ENCODE data around the gene JPH3.

The JPH3 gene

DNA sequence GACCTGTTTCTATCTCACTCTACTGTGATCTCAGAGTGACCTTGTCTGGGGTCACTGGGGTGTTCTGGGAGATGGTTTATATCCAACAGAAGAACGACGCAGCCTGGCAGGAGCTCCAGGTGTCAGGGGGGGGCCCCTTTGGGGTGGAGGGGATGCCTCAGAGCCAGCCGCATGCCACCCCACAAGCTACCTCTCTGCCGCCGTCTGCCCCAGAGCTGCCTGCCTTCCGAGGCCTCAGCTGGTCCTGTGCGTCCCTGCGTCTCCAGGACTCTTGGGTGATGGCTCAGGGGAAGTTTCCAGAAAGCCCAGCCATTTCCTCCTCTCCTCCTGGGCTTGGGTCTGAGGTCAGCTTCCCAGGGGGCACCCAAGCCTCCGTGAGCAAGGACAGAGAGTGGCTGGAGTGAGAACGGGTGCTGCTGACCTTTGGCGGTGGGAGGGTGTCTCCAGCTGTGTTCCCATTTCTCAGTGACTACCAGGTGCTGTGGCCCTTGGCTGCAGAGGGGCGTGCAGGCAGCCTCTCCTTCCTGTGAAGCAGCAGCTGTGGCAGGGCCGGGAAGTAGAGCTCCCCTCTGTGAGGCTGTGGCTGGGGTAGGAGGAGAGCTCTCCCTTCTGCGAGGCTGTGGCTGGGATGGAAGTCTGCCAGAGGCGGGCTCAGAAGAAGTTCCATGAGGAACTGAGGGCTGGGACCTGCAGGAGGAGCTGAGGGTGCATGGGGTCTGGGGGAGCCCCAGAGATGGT lies 19.8 kb downstream of the JPH3 start:
- Histone ChIP-seq H3K27ac (ENCODE audit: low read depth, low read length) (no peak overlapping the region), H3K9me3 (ENCODE audit: control insufficient read depth in 5 of 5, low read length in 5 of 5) (no peaks in the 10 kb centered on the region), H3K27me3 (ENCODE audit: control insufficient read depth in 5 of 5, insufficient read depth in 4 of 5, low read length in 5 of 5) (peaks cover 12 to 35% (median 24%) of the 10 kb centered on the region in 5 donors), H3K36me3 (ENCODE audit: control insufficient read depth in 5 of 5, insufficient read depth in 5 of 5, low read length in 5 of 5) (no peaks in the 10 kb centered on the region), H3K4me3 (ENCODE audit: low read depth in 1 of 5, low read length in 5 of 5) (no peak overlapping the region), H3K4me1 (ENCODE audit: control insufficient read depth in 5 of 5, insufficient read depth in 5 of 5, low read length in 5 of 5) (no peaks in the 10 kb centered on the region), H3K9ac (ENCODE audit: low read length in 5 of 5) (no peak overlapping the region)

DNA sequence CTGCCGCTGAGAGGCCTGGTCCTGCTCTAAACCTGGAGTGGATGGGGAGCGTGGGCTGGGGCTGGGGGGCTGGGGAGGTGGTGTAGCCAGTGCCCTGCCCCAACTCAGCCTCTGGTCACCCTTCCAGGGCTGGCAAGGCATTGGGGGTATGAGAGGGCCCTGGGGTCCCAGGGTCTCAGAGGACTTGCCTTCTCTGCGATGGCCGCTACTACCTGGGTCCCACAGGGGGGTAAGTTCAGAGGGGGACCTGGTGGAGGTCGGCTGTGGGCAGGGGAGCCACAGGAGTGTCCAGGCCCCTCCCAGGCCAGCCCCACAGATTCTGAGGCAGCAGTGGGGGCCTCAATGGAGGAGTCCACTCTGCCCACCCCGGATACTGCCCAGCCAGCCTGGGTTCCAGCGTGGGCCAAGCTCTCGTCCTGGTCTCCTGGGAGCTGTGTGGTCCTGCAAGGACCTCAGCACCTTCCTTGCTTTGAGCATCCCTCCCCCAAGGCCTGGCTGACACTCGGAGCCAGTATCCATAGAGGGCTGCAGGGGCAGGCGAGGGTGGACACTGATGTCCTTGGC lies 20.5 kb downstream of the JPH3 start:
- H3K9ac ChIP-seq (ENCODE audit: low read length in 5 of 5): no peak overlapping the region
- H3K9me3 ChIP-seq (ENCODE audit: control insufficient read depth in 5 of 5, low read length in 5 of 5): no peaks in the 10 kb centered on the region
- H3K27me3 ChIP-seq (ENCODE audit: control insufficient read depth in 5 of 5, insufficient read depth in 4 of 5, low read length in 5 of 5): peaks cover 12 to 36% (median 26%) of the 10 kb centered on the region in 5 donors

DNA sequence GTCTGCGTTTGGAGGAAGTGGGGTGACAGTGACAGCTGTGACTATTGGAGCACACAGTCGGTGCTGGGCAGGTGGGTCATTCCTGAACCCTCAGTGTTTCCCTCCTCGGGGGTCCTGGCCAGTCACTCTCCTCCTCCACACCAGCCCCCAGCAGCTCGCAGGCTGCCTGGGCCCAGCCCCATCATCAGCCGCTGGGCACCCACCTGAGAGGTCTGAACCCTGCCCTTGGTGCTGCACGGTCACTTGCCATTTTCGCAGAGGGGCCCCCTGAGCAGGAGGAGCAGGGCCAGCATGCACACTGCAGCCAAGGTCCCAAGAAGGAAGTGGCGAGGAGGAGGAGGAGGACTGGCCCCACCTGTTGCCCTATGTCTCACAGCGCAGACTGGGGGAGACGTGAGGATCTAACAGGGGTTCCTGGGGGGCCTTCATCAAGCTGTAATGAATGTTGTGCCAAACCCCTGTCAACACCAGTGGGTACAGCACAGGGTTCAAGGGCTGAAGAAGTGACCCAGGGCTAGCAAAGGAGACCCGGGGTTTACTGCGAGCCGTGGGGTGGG lies 23.0 kb downstream of the JPH3 start:
- Histone ChIP-seq H3K27ac (ENCODE audit: low read depth, low read length) (no peak overlapping the region), H3K4me3 (ENCODE audit: low read depth in 1 of 5, low read length in 5 of 5) (no peak overlapping the region), H3K9me3 (ENCODE audit: control insufficient read depth in 5 of 5, low read length in 5 of 5) (peaks cover 0 to 5% (median 5%) of the 10 kb centered on the region in 5 donors), H3K27me3 (ENCODE audit: control insufficient read depth in 5 of 5, insufficient read depth in 4 of 5, low read length in 5 of 5) (peaks cover 12 to 33% (median 27%) of the 10 kb centered on the region in 5 donors), H3K4me1 (ENCODE audit: control insufficient read depth in 5 of 5, insufficient read depth in 5 of 5, low read length in 5 of 5) (no peaks in the 10 kb centered on the region), H3K36me3 (ENCODE audit: control insufficient read depth in 5 of 5, insufficient read depth in 5 of 5, low read length in 5 of 5) (no peaks in the 10 kb centered on the region), H3K9ac (ENCODE audit: low read length in 5 of 5) (no peak overlapping the region)

More for the DNA sequence above, 20.5 kb downstream of the JPH3 start:
- Histone ChIP-seq H3K4me1 (ENCODE audit: control insufficient read depth in 5 of 5, insufficient read depth in 5 of 5, low read length in 5 of 5) (no peaks in the 10 kb centered on the region), H3K4me3 (ENCODE audit: low read depth in 1 of 5, low read length in 5 of 5) (no peak overlapping the region), H3K27ac (ENCODE audit: low read depth, low read length) (no peak overlapping the region), H3K36me3 (ENCODE audit: control insufficient read depth in 5 of 5, insufficient read depth in 5 of 5, low read length in 5 of 5) (no peaks in the 10 kb centered on the region)

DNA sequence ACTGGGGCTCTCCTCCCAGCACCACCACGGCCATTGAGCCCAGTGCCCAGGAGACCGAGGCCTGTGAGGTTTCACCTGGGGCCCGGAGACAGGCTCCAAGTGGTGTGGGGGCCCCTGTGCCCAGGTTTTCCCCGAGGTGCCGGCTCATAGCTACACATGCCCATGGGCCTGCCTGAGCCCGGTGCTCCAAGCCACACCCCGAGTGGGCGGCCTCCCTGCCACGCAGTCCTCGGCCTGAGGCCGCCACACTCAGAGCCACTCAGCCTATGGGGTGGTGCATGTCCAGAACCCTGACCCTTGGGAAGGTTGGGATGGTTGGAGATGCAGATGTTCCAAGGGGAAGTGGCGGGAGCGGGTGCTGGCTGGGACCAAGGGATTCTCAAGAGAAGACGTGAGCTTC lies 24.1 kb downstream of the JPH3 start:
- H3K27ac ChIP-seq (ENCODE audit: low read depth, low read length): no peak overlapping the region
- H3K27me3 ChIP-seq (ENCODE audit: control insufficient read depth in 5 of 5, insufficient read depth in 4 of 5, low read length in 5 of 5): peaks cover 12 to 33% (median 24%) of the 10 kb centered on the region in 5 donors
- H3K9ac ChIP-seq (ENCODE audit: low read length in 5 of 5): no peak overlapping the region
- no peaks in the 10 kb centered on the region for H3K36me3 ChIP-seq (ENCODE audit: control insufficient read depth in 5 of 5, insufficient read depth in 5 of 5, low read length in 5 of 5)
- H3K4me1 ChIP-seq (ENCODE audit: control insufficient read depth in 5 of 5, insufficient read depth in 5 of 5, low read length in 5 of 5): no peaks in the 10 kb centered on the region
- no peak overlapping the region for H3K4me3 ChIP-seq (ENCODE audit: low read depth in 1 of 5, low read length in 5 of 5)
- peaks cover 4 to 16% (median 16%) of the 10 kb centered on the region in 5 donors for H3K9me3 ChIP-seq (ENCODE audit: control insufficient read depth in 5 of 5, low read length in 5 of 5)

DNA sequence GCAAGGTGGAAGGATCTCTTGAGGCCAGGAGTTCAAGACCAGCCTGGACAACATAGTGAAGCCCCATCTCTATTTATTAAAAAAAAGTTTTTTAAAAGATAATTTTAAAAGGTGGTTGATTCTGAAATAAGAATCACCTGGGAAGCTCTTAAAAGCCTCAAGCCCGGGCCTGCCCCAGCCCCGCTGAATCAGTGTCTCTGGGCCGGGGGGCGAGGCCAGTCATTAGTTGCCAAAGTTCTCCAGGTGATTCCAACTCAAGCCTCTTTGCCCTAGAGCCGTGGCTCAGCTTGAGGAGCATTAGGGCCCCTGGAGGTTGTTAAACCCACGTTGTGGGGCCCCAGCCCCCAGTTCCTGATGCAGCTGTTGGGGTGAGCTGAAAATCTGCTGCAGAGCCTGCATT lies 24.6 kb downstream of the JPH3 start:
- H3K36me3 ChIP-seq (ENCODE audit: control insufficient read depth in 5 of 5, insufficient read depth in 5 of 5, low read length in 5 of 5): no peaks in the 10 kb centered on the region
- no peak overlapping the region for H3K9ac ChIP-seq (ENCODE audit: low read length in 5 of 5)
- peaks cover 4 to 19% (median 16%) of the 10 kb centered on the region in 5 donors for H3K9me3 ChIP-seq (ENCODE audit: control insufficient read depth in 5 of 5, low read length in 5 of 5)
- H3K27me3 ChIP-seq (ENCODE audit: control insufficient read depth in 5 of 5, insufficient read depth in 4 of 5, low read length in 5 of 5): peaks cover 11 to 30% (median 24%) of the 10 kb centered on the region in 5 donors
- no peak overlapping the region for H3K4me3 ChIP-seq (ENCODE audit: low read depth in 1 of 5, low read length in 5 of 5)
- no peak overlapping the region for H3K27ac ChIP-seq (ENCODE audit: low read depth, low read length)
- no peaks in the 10 kb centered on the region for H3K4me1 ChIP-seq (ENCODE audit: control insufficient read depth in 5 of 5, insufficient read depth in 5 of 5, low read length in 5 of 5)

DNA sequence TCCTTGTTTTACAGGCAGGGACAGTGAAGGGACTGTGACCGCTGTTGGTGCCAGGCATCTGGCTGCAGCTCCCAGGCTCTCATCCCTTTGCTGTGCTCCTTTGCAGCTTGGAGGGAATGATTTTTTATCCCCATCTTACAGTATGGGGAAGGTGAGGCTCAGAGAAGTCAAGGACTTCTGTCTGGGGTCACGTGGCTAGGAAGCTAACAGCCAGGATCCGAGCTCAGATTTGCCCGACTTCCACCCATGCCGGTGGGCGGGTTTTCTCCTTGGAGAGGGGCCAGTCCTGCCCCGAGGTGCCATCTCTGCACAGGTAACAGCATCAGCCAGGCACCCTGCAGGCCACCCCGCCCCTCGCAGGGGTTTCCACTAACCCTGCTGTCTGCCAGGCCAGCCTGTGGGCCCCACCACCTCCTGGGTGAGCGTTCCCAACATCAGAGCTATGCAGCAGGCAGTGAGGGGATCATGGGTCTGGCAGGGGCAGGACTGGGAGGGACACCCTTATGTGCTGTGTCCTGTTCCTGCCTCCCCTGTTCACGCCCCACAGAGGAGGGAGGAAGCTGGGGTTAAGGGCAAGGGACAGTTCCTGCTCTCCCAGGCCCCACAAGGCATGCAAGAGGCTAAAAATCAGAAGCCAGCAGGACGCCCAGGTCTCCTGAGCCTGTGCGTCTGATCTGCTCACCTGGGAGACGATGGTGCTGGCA lies 25.4 kb downstream of the JPH3 start:
- no peaks in the 10 kb centered on the region for H3K36me3 ChIP-seq (ENCODE audit: control insufficient read depth in 5 of 5, insufficient read depth in 5 of 5, low read length in 5 of 5)
- H3K4me3 ChIP-seq (ENCODE audit: low read depth in 1 of 5, low read length in 5 of 5): no peak overlapping the region
- no peak overlapping the region for H3K9ac ChIP-seq (ENCODE audit: low read length in 5 of 5)
- no peak overlapping the region for H3K27ac ChIP-seq (ENCODE audit: low read depth, low read length)
- H3K27me3 ChIP-seq (ENCODE audit: control insufficient read depth in 5 of 5, insufficient read depth in 4 of 5, low read length in 5 of 5): peaks cover 6 to 30% (median 24%) of the 10 kb centered on the region in 5 donors
- H3K4me1 ChIP-seq (ENCODE audit: control insufficient read depth in 5 of 5, insufficient read depth in 5 of 5, low read length in 5 of 5): no peaks in the 10 kb centered on the region
- H3K9me3 ChIP-seq (ENCODE audit: control insufficient read depth in 5 of 5, low read length in 5 of 5): peaks cover 4 to 19% (median 16%) of the 10 kb centered on the region in 5 donors

DNA sequence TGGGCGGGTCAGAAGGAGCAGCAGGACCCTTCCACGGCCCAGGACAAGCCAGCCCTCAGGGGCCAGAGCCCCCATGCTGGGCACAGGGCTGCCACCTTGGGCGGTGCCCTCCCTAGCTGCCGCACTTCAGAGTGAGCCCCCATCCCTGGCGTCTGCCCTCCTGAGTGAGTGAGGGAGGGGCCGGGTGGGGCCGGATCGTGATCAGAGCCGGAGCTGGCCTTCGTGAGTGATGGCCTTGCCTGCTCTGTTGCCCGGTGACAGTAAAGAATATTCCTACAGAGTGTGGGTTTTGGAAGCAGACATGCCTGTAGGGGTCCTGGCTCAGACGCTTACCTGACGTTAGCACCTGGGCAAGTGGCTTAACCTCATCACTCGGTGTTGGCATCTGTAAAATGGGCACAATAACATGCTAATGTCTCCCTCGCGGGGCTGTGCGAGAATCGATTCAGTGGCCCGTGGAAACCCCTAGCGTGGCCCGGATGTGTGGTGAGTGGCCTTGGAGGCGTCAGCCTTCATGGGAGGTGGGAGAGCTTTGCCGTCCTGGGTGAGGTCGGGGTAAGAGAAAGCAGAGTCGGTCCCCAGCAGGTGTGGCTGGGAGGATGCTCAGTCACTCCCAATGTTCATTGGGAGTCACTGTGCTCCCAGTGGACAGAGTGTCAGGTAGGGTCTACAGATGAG lies 26.1 kb downstream of the JPH3 start:
- Histone ChIP-seq H3K9ac (ENCODE audit: low read length in 5 of 5) (no peak overlapping the region), H3K27me3 (ENCODE audit: control insufficient read depth in 5 of 5, insufficient read depth in 4 of 5, low read length in 5 of 5) (peaks cover 9 to 30% (median 28%) of the 10 kb centered on the region in 5 donors), H3K9me3 (ENCODE audit: control insufficient read depth in 5 of 5, low read length in 5 of 5) (peaks cover 4 to 19% (median 16%) of the 10 kb centered on the region in 5 donors), H3K27ac (ENCODE audit: low read depth, low read length) (no peak overlapping the region), H3K4me1 (ENCODE audit: control insufficient read depth in 5 of 5, insufficient read depth in 5 of 5, low read length in 5 of 5) (no peaks in the 10 kb centered on the region), H3K4me3 (ENCODE audit: low read depth in 1 of 5, low read length in 5 of 5) (no peak overlapping the region), H3K36me3 (ENCODE audit: control insufficient read depth in 5 of 5, insufficient read depth in 5 of 5, low read length in 5 of 5) (no peaks in the 10 kb centered on the region)

DNA sequence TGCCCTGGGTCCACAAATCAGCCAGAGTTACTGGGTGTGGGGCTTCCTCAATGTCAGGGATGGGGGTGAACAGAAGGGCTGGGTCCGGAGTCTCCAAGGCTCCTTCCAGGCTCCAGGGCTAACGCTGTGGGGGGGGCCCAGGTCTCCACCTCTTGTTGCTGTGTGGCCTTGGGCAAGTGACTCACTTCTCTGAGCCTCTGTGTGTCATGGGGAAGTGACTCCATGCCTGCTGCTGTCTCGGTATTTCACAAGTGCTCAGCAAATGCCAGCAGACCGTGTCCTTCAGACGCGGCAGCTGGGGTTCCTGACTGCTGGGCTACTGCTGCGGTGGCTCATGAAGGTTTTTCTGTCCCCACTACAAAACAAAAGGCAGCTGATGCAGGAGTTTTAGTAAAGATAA lies 26.6 kb downstream of the JPH3 start:
- H3K4me1 ChIP-seq (ENCODE audit: control insufficient read depth in 5 of 5, insufficient read depth in 5 of 5, low read length in 5 of 5): no peaks in the 10 kb centered on the region
- H3K27me3 ChIP-seq (ENCODE audit: control insufficient read depth in 5 of 5, insufficient read depth in 4 of 5, low read length in 5 of 5): peaks cover 9 to 32% (median 29%) of the 10 kb centered on the region in 5 donors
- no peak overlapping the region for H3K4me3 ChIP-seq (ENCODE audit: low read depth in 1 of 5, low read length in 5 of 5)
- H3K36me3 ChIP-seq (ENCODE audit: control insufficient read depth in 5 of 5, insufficient read depth in 5 of 5, low read length in 5 of 5): no peaks in the 10 kb centered on the region
- H3K9ac ChIP-seq (ENCODE audit: low read length in 5 of 5): no peak overlapping the region
- H3K9me3 ChIP-seq (ENCODE audit: control insufficient read depth in 5 of 5, low read length in 5 of 5): peaks cover 4 to 19% (median 16%) of the 10 kb centered on the region in 5 donors
- no peak overlapping the region for H3K27ac ChIP-seq (ENCODE audit: low read depth, low read length)

DNA sequence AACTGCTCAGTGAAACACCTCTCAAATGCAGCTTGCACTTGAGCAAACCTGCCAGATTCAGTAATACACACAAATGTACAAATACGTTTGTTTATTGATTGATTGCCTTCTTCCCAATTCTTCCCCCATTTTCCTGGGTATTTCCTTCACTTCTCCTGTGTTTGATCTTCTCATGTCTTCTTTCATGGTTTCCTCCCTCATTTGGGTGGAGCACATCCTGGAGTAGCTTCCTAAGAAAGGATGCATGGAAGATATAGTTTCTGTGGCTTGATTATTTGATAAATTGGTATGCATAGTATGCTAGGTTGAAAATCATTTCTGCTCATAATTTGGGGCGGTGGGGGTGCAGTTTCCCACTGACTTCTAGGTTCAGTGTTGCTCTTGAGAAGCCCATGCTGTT lies 28.8 kb downstream of the JPH3 start:
- Histone ChIP-seq H3K27me3 (ENCODE audit: control insufficient read depth in 5 of 5, insufficient read depth in 4 of 5, low read length in 5 of 5) (peaks cover 7 to 52% (median 35%) of the 10 kb centered on the region in 5 donors), H3K27ac (ENCODE audit: low read depth, low read length) (no peak overlapping the region), H3K9ac (ENCODE audit: low read length in 5 of 5) (no peak overlapping the region), H3K4me1 (ENCODE audit: control insufficient read depth in 5 of 5, insufficient read depth in 5 of 5, low read length in 5 of 5) (peaks cover 0 to 9% (median 8%) of the 10 kb centered on the region in 5 donors), H3K4me3 (ENCODE audit: low read depth in 1 of 5, low read length in 5 of 5) (no peak overlapping the region), H3K36me3 (ENCODE audit: control insufficient read depth in 5 of 5, insufficient read depth in 5 of 5, low read length in 5 of 5) (no peaks in the 10 kb centered on the region), H3K9me3 (ENCODE audit: control insufficient read depth in 5 of 5, low read length in 5 of 5) (peaks cover 4 to 19% (median 16%) of the 10 kb centered on the region in 5 donors)
